MM.1S (cell line): ENCODE measurements around the gene ADAMTS2.

ENCODE experiments used
- EZH2 ChIP-seq: fragments of 300-600 bp; sonication (generic); optimal IDR thresholded peaks from 2 replicates; pipeline ENCODE3; 2017; ENCODE audit warnings: low read depth, mild to moderate bottlenecking, antibody characterized with exemption, low read length, mixed read lengths
- TF ChIP-seq, protein P1 (sequence below): fragments of 300-600 bp; sonication (generic); IDR thresholded peaks from 2 replicates; pipeline ENCODE4 v1.5.1; 2016; ENCODE audit warnings: antibody characterized with exemption, low read length, mixed read lengths

DNA sequence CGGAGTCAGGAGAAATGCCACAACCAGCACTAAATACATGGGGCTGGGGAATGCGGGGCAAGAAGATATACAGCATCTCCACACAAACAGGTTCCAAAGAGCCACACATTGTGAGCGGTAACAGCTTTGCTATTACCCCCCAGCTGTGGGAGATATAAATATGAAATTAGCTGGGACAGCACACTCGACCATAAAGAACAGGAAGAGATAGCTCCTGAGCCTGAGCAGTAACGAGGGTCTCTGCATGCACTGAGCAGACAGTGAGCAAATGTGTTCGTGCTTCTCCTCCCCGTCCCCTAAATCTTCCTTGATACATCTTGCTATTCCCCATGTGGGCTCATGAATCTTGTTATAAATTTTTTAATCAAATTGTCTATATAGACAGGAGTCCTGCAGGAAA, 53.1 kb downstream of the ADAMTS2 start:
- TF ChIP-seq, protein P1, sequence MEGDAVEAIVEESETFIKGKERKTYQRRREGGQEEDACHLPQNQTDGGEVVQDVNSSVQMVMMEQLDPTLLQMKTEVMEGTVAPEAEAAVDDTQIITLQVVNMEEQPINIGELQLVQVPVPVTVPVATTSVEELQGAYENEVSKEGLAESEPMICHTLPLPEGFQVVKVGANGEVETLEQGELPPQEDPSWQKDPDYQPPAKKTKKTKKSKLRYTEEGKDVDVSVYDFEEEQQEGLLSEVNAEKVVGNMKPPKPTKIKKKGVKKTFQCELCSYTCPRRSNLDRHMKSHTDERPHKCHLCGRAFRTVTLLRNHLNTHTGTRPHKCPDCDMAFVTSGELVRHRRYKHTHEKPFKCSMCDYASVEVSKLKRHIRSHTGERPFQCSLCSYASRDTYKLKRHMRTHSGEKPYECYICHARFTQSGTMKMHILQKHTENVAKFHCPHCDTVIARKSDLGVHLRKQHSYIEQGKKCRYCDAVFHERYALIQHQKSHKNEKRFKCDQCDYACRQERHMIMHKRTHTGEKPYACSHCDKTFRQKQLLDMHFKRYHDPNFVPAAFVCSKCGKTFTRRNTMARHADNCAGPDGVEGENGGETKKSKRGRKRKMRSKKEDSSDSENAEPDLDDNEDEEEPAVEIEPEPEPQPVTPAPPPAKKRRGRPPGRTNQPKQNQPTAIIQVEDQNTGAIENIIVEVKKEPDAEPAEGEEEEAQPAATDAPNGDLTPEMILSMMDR: no peak
- no peak for TF ChIP-seq EZH2
